ENCODE measurements around the gene NEDD9. TPM values are rescaled to one million over a fixed set of nuclear protein-coding genes. Genes with fewer than 3 reads are reported as not detected.

NEDD9 gene
- total RNA-seq, 1 donor from 2014 or later: 4.7 TPM

- Histone ChIP-seq H3K4me3 (ENCODE audit: low read depth, low read length) (no peak overlapping the region), H3K36me3 (ENCODE audit: control insufficient read depth, insufficient read depth, low read length) (peaks cover 1% of the 10 kb centered on the region), H3K27me3 (ENCODE audit: control insufficient read depth, insufficient read depth, low read length) (no peaks in the 10 kb centered on the region)
- FAIRE-seq (no peak), DNase-seq (ENCODE audit: low read depth) (peak; percentile 63)
- no peak for TF ChIP-seq CTCF (IDR thresholded peaks at IDR 0.05; ENCODE audit: insufficient read depth, low read length, severe bottlenecking)
Measured at GRCh38 chr6:11221623-11222384, 10.7 kb downstream of the NEDD9 start.

- no peak for TF ChIP-seq CTCF (IDR thresholded peaks at IDR 0.05; ENCODE audit: insufficient read depth, low read length, severe bottlenecking)
- no peak for FAIRE-seq
- DNase-seq (ENCODE audit: low read depth): no peak
- no peak overlapping the region for H3K4me3 ChIP-seq (ENCODE audit: low read depth, low read length)
- H3K36me3 ChIP-seq (ENCODE audit: control insufficient read depth, insufficient read depth, low read length): peaks cover 1% of the 10 kb centered on the region
- H3K27me3 ChIP-seq (ENCODE audit: control insufficient read depth, insufficient read depth, low read length): no peaks in the 10 kb centered on the region
Measured at GRCh38 chr6:11219400-11219834, 13.1 kb downstream of the NEDD9 start.

- Histone ChIP-seq H3K27me3 (ENCODE audit: control insufficient read depth, insufficient read depth, low read length) (no peaks in the 10 kb centered on the region), H3K4me3 (ENCODE audit: low read depth, low read length) (no peak overlapping the region), H3K36me3 (ENCODE audit: control insufficient read depth, insufficient read depth, low read length) (peaks cover 1% of the 10 kb centered on the region)
- FAIRE-seq: no peak
- TF ChIP-seq CTCF (IDR thresholded peaks at IDR 0.05; ENCODE audit: insufficient read depth, low read length, severe bottlenecking): no peak
- peak; percentile 65 for DNase-seq (ENCODE audit: low read depth)
Measured at GRCh38 chr6:11218538-11219399, 13.7 kb downstream of the NEDD9 start.

GRCh38 chr6:11218102-11218442, 14.4 kb downstream of the NEDD9 start:
- H3K4me3 ChIP-seq (ENCODE audit: low read depth, low read length): no peak overlapping the region
- TF ChIP-seq CTCF (IDR thresholded peaks at IDR 0.05; ENCODE audit: insufficient read depth, low read length, severe bottlenecking): no peak
- DNase-seq (ENCODE audit: low read depth) (no peak), FAIRE-seq (no peak)
- H3K27me3 ChIP-seq (ENCODE audit: control insufficient read depth, insufficient read depth, low read length): no peaks in the 10 kb centered on the region
- peaks cover 1% of the 10 kb centered on the region for H3K36me3 ChIP-seq (ENCODE audit: control insufficient read depth, insufficient read depth, low read length)

- H3K27me3 ChIP-seq (ENCODE audit: control insufficient read depth, insufficient read depth, low read length): no peaks in the 10 kb centered on the region
- no peak for FAIRE-seq
- H3K36me3 ChIP-seq (ENCODE audit: control insufficient read depth, insufficient read depth, low read length): peaks cover 1% of the 10 kb centered on the region
- H3K4me3 ChIP-seq (ENCODE audit: low read depth, low read length): no peak overlapping the region
- no peak for DNase-seq (ENCODE audit: low read depth)
- TF ChIP-seq CTCF (IDR thresholded peaks at IDR 0.05; ENCODE audit: insufficient read depth, low read length, severe bottlenecking): no peak
Measured at GRCh38 chr6:11217360-11218101, 14.9 kb downstream of the NEDD9 start.
